Stimulated activated CD8-positive, alpha-beta memory T cell treated with anti-CD3 and anti-CD28 coated beads, Interleukin-15, amount 100 ng/mL, for 48 hours (primary cell): ENCODE measurements around the gene TMEFF1.

ENCODE experiments used
- DNase-seq, 2 donors: peaks; one replicate each; pipeline ENCODE4 v3.0.0-alpha.2; 2020; ENCODE audit warnings: low read depth in 2 of 2

Gene TMEFF1

GRCh38 chr9:100447041-100447440 is 25.9 kb upstream of the TMEFF1 start:
- DNase-seq, result no peak

- no peak for DNase-seq
Observed at GRCh38 chr9:100448266-100448665, 24.7 kb upstream of the TMEFF1 start.

- no peak for DNase-seq
Observed at GRCh38 chr9:100449420-100449819, 23.5 kb upstream of the TMEFF1 start.

- DNase-seq, result no peak
Observed at GRCh38 chr9:100452894-100453293, 20.1 kb upstream of the TMEFF1 start.

GRCh38 chr9:100455470-100455869 is 17.5 kb upstream of the TMEFF1 start:
- no peak for DNase-seq

- DNase-seq, result no peak
Observed at GRCh38 chr9:100457517-100457916, 15.4 kb upstream of the TMEFF1 start.

GRCh38 chr9:100459963-100460362 is 13.0 kb upstream of the TMEFF1 start:
- DNase-seq, result no peak

GRCh38 chr9:100465274-100465673 is 7.7 kb upstream of the TMEFF1 start:
- DNase-seq, result no peak

GRCh38 chr9:100465761-100466160 is 7.2 kb upstream of the TMEFF1 start:
- DNase-seq, result no peak

GRCh38 chr9:100466171-100466828 is 6.6 kb upstream of the TMEFF1 start:
- no peak for DNase-seq

GRCh38 chr9:100466829-100467221 is 6.1 kb upstream of the TMEFF1 start:
- no peak for DNase-seq

- no peak for DNase-seq
Observed at GRCh38 chr9:100468041-100468440, 4.9 kb upstream of the TMEFF1 start.

- DNase-seq, result no peak
Observed at GRCh38 chr9:100472268-100472667, 681 bp upstream of the TMEFF1 start.

GRCh38 chr9:100473276-100474081 is 530 bp downstream of the TMEFF1 start:
- peak; percentile 10 to 21 for DNase-seq

- DNase-seq, result no peak
Observed at GRCh38 chr9:100474082-100474923, 1.4 kb downstream of the TMEFF1 start.

- no peak for DNase-seq
Observed at GRCh38 chr9:100474924-100475276, 2.0 kb downstream of the TMEFF1 start.

GRCh38 chr9:100477241-100477640 is 4.3 kb downstream of the TMEFF1 start:
- DNase-seq, result no peak

GRCh38 chr9:100478192-100478591 is 5.2 kb downstream of the TMEFF1 start:
- no peak for DNase-seq

- no peak for DNase-seq
Observed at GRCh38 chr9:100479820-100480219, 6.9 kb downstream of the TMEFF1 start.

- no peak for DNase-seq
Observed at GRCh38 chr9:100485196-100485595, 12.2 kb downstream of the TMEFF1 start.

GRCh38 chr9:100486479-100487176 is 13.7 kb downstream of the TMEFF1 start:
- DNase-seq, result no peak

GRCh38 chr9:100488177-100488576 is 15.2 kb downstream of the TMEFF1 start:
- no peak for DNase-seq
